Duodenal mucosa (tissue), 2 donors: ENCODE data around the gene STXBP2.

Experiments
- H3K27ac ChIP-seq: one replicate; pipeline ENCODE4 v1.7.0; 2013; ENCODE audit warnings: low read depth, low read length
- H3K27me3 ChIP-seq, 2 donors: one replicate each; pipeline ENCODE4 v1.7.0; 2013; ENCODE audit warnings: low read length in 2 of 2, control low read depth in 1 of 2; ENCODE audit not compliant: insufficient read depth in 2 of 2, control insufficient read depth in 1 of 2
- H3K36me3 ChIP-seq, 2 donors: one replicate each; pipeline ENCODE4 v1.7.0; 2013; ENCODE audit warnings: low read length in 2 of 2, control low read depth in 1 of 2; ENCODE audit not compliant: insufficient read depth in 2 of 2, control insufficient read depth in 1 of 2
- H3K4me1 ChIP-seq, 2 donors: one replicate each; pipeline ENCODE4 v1.7.0; 2013; ENCODE audit warnings: low read length in 2 of 2, control low read depth in 1 of 2; ENCODE audit not compliant: insufficient read depth in 2 of 2, control insufficient read depth in 1 of 2
- H3K4me3 ChIP-seq, 2 donors: one replicate each; pipeline ENCODE4 v1.7.0; 2013; ENCODE audit warnings: low read length in 2 of 2, low read depth in 1 of 2
- H3K9ac ChIP-seq, 2 donors: one replicate each; pipeline ENCODE4 v1.7.0; 2013; ENCODE audit warnings: low read length in 2 of 2, low read depth in 1 of 2
- H3K9me3 ChIP-seq, 2 donors: one replicate each; pipeline ENCODE4 v1.7.0; 2013; ENCODE audit warnings: low read length in 2 of 2, control low read depth in 1 of 2; ENCODE audit not compliant: control insufficient read depth in 1 of 2

The STXBP2 gene

GRCh38 chr19:7677669-7678311 lies 40.9 kb downstream of the STXBP2 start:
- H3K27ac ChIP-seq = no peak overlapping the region
- peaks cover 0 to 6% of the 10 kb centered on the region in 2 donors for H3K36me3 ChIP-seq
- no peak overlapping the region for H3K9ac ChIP-seq
- peaks cover 0 to 2% of the 10 kb centered on the region in 2 donors for H3K9me3 ChIP-seq
- H3K4me3 ChIP-seq = no peak overlapping the region
- H3K4me1 ChIP-seq = peaks cover 6 to 27% of the 10 kb centered on the region in 2 donors
- H3K27me3 ChIP-seq = peaks cover 8 to 18% of the 10 kb centered on the region in 2 donors

DNA sequence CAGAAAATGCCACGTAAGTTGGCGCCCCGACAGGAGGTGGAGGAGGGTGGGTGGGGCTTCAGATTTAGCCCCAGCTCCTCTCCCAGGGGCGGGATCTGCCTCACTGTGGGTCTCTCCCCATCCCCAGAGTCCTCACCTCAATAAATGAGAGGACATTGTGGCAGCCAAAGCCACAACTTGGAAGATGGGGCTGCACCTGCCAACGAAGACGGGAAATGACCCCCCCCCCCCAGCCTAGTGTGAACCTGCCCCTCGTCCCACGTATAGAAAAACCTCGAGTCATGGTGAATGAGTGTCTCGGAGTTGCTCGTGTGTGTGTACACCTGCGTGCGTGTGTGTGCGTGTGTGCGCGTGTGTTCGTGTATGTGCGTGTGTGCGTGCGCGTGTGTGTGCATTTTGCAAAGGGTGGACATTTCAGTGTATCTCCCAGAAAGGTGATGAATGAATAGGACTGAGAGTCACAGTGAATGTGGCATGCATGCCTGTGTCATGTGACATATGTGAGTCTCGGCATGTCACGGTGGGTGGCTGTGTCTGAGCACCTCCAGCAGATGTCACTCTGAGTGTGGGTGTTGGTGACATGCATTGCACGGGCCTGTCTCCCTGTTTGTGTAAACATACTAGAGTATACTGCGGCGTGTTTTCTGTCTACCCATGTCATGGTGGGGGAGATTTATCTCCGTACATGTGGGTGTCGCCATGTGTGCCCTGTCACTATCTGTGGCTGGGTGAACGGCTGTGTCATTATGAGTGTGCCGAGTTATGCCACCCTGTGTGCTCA lies 42.3 kb downstream of the STXBP2 start:
- Histone ChIP-seq H3K9ac (peak overlapping the region in 1 of 2 donors; percentile 2), H3K4me1 (peaks cover 6 to 27% of the 10 kb centered on the region in 2 donors), H3K4me3 (no peak overlapping the region), H3K9me3 (no peaks in the 10 kb centered on the region), H3K27ac (no peak overlapping the region), H3K27me3 (peaks cover 8 to 14% of the 10 kb centered on the region in 2 donors), H3K36me3 (peaks cover 0 to 12% of the 10 kb centered on the region in 2 donors)

DNA sequence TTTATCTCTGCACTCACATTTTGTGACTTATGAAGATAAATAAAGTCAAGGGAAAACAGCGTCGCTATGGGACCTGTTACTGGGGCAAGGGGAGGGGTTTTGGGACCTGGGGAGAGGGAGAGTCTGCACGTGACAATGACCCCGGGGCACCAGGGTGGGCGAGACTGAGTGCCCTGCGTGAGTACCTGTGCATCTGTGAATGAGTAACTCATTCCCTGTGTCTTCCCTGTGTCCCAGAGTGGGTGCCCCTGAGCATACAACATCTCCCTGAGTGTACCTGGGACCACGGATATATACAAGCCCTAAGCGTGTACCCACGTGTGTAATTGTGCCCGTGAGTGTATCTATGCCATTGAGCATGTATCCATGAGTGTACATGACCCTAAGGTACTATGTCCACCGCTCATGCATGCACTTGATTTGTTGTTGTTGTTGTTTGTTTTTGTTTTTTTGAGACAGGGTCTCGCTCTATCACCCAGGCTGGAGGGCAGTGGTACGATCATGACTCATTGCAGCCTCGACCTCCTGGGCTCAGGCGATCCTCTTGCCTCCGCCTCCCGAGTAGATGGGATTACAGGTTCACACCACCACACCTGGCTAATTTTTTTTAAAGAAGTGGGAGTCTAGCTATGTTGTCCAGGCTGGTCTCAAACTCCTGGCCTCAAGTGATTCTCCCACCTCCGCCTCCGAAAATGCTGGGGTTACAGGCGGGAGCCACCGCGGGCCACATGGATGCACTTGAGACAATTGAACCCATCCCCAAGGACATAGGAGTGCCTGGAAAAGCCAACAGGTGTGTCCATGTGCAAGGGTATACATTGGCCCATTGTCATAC lies 43.1 kb downstream of the STXBP2 start:
- peak overlapping the region; percentile 92 to 94 for H3K9ac ChIP-seq
- H3K27me3 ChIP-seq = peaks cover 8 to 14% of the 10 kb centered on the region in 2 donors
- H3K27ac ChIP-seq = no peak overlapping the region
- peak overlapping the region; percentile 83 to 93 for H3K4me3 ChIP-seq
- peaks cover 6 to 27% of the 10 kb centered on the region in 2 donors for H3K4me1 ChIP-seq
- peaks cover 0 to 12% of the 10 kb centered on the region in 2 donors for H3K36me3 ChIP-seq
- no peaks in the 10 kb centered on the region for H3K9me3 ChIP-seq

- Histone ChIP-seq H3K9me3 (no peaks in the 10 kb centered on the region), H3K27ac (peak within 1 kb of the TSS; percentile 62), H3K9ac (peak within 1 kb of the TSS; percentile 92 to 94), H3K4me1 (peaks cover 6 to 27% of the 10 kb centered on the region in 2 donors), H3K4me3 (peak within 1 kb of the TSS; percentile 83 to 93), H3K36me3 (peaks cover 0 to 12% of the 10 kb centered on the region in 2 donors), H3K27me3 (peaks cover 7 to 14% of the 10 kb centered on the region in 2 donors)
Measured at GRCh38 chr19:7680606-7681339, 43.9 kb downstream of the STXBP2 start, which contains the start of gene TRAPPC5. Gene TRAPPC5 (plus strand): TSS chr19:7680833. CDS start chr19:7682254, 1,421 bp downstream.

DNA sequence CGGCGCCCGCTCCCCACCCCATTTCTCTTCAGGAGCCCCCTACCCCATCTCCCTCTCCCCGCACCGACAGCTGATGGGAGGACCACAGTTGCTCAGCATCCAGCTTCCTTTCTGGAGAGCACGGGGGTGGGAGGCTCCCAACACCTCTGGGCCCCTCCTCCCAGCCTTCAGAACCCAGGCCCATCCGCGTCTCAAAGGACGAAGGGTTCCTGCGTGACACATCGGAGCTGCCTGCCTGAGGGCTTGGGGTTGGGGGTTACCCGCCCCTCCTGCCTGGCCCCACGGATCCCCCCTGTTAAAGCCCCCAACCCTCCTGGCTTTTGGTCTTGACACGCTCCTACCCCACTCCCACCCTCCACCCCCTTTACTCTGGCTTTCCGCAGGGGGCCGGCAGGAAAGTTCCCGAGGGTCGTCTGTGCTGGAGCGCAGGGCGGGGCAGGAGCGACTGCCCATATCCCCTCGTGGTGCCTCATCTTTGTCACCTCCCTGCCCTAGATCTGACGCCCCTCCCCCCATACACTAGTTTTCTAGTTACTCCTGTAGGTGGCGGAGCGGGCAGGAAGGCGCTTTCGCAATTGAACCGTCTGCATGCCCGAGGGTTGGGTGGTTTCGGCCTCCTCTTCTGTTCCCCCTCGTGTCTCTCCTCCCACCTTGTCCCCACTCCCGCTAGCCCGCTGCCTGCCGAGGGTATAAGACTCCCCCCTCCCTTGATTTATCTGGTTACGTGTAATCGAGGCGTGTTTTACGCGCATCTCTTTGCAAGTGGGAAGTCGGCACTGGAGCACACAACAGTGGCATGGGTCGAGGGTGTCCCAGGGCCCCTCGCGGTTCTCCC lies 44.6 kb downstream of the STXBP2 start:
- H3K9me3 ChIP-seq = no peaks in the 10 kb centered on the region
- H3K4me1 ChIP-seq = peaks cover 6 to 25% of the 10 kb centered on the region in 2 donors
- H3K27ac ChIP-seq = no peak overlapping the region

GRCh38 chr19:7682175-7682855 lies 45.4 kb downstream of the STXBP2 start:
- H3K27ac ChIP-seq = no peak overlapping the region
- no peaks in the 10 kb centered on the region for H3K9me3 ChIP-seq
- H3K4me1 ChIP-seq = peaks cover 6 to 23% of the 10 kb centered on the region in 2 donors
- H3K9ac ChIP-seq = no peak overlapping the region
- peaks cover 0 to 12% of the 10 kb centered on the region in 2 donors for H3K36me3 ChIP-seq
- H3K27me3 ChIP-seq = peaks cover 5 to 14% of the 10 kb centered on the region in 2 donors
- peak overlapping the region in 1 of 2 donors; percentile 93 for H3K4me3 ChIP-seq

More for the DNA sequence above, 44.6 kb downstream of the STXBP2 start:
- peaks cover 0 to 12% of the 10 kb centered on the region in 2 donors for H3K36me3 ChIP-seq
- peak overlapping the region; percentile 92 to 94 for H3K9ac ChIP-seq
- peaks cover 5 to 14% of the 10 kb centered on the region in 2 donors for H3K27me3 ChIP-seq
- peak overlapping the region; percentile 83 to 93 for H3K4me3 ChIP-seq

- H3K27ac ChIP-seq = no peak overlapping the region
- H3K36me3 ChIP-seq = peaks cover 0 to 12% of the 10 kb centered on the region in 2 donors
- no peak overlapping the region for H3K9ac ChIP-seq
- H3K27me3 ChIP-seq = no peaks in the 10 kb centered on the region
- H3K4me3 ChIP-seq = no peak overlapping the region
- H3K4me1 ChIP-seq = peaks cover 0 to 9% of the 10 kb centered on the region in 2 donors
- H3K9me3 ChIP-seq = no peaks in the 10 kb centered on the region
Measured at GRCh38 chr19:7685546-7686445, 48.9 kb downstream of the STXBP2 start.

- no peaks in the 10 kb centered on the region for H3K4me1 ChIP-seq
- no peak overlapping the region for H3K4me3 ChIP-seq
- no peaks in the 10 kb centered on the region for H3K9me3 ChIP-seq
- H3K9ac ChIP-seq = no peak overlapping the region
- no peaks in the 10 kb centered on the region for H3K27me3 ChIP-seq
- no peak overlapping the region for H3K27ac ChIP-seq
- H3K36me3 ChIP-seq = peaks cover 0 to 12% of the 10 kb centered on the region in 2 donors
Measured at GRCh38 chr19:7687177-7687576, 50.3 kb downstream of the STXBP2 start.
